Activated naive CD4-positive, alpha-beta T cell treated with anti-CD3 and anti-CD28 coated beads, Interleukin-2, amount 50 U/mL, for 24 hours (primary cell): Measurements from ENCODE around the gene CNTN2.

Experiments used
- H3K27ac Mint-ChIP-seq: one replicate; pipeline ENCODE4 v1.8.0; 2021; ENCODE audit warnings: mild to moderate bottlenecking, mixed read lengths
- H3K27me3 Mint-ChIP-seq: one replicate; pipeline ENCODE4 v1.8.0; 2021; ENCODE audit warnings: mixed read lengths
- H3K36me3 Mint-ChIP-seq: one replicate; pipeline ENCODE4 v1.8.0; 2021; ENCODE audit warnings: mixed read lengths
- H3K4me1 Mint-ChIP-seq: one replicate; pipeline ENCODE4 v1.8.0; 2021; ENCODE audit warnings: mixed read lengths
- H3K4me3 Mint-ChIP-seq: one replicate; pipeline ENCODE4 v1.8.0; 2021; ENCODE audit warnings: mild to moderate bottlenecking, mixed read lengths
- H3K9me3 Mint-ChIP-seq: one replicate; pipeline ENCODE4 v1.8.0; 2021; ENCODE audit warnings: mixed read lengths

CNTN2 gene

DNA sequence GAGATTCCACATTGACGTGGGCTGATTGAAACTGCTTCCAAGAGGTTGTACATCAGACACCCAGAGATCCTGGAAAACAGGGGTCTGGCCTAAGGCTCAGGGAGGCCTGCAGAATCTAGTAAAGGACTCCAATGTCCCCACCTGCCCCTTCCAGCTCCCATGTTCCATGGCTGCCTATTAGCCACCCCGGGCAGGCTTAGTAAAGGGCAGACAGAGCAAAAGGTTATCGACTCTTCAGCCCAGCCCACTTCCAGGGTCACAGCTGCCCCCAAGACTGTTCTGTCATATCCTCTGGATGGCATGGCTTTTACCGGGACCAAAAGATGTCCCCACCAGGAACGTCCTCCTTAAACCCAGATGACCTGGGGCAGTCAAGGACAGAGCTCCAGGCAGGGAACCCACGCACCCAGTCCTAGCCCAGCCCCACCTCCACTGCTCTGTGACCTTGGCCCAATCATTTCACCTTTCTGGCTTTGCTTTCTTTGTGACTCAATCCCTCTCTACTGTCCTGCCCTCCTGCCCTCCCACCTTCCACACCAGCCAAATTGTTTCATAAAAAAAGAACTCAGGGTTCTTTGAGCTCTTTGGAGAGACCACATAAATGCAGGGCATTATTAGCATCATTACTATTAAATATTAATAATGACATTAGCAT is 4.8 kb upstream of the CNTN2 start:
- Mint-ChIP-seq H3K4me3 (no peak overlapping the region), H3K27me3 (no peaks in the 10 kb centered on the region), H3K36me3 (peaks cover 2% of the 10 kb centered on the region), H3K27ac (no peak overlapping the region), H3K4me1 (no peaks in the 10 kb centered on the region), H3K9me3 (peaks cover 6% of the 10 kb centered on the region)

DNA sequence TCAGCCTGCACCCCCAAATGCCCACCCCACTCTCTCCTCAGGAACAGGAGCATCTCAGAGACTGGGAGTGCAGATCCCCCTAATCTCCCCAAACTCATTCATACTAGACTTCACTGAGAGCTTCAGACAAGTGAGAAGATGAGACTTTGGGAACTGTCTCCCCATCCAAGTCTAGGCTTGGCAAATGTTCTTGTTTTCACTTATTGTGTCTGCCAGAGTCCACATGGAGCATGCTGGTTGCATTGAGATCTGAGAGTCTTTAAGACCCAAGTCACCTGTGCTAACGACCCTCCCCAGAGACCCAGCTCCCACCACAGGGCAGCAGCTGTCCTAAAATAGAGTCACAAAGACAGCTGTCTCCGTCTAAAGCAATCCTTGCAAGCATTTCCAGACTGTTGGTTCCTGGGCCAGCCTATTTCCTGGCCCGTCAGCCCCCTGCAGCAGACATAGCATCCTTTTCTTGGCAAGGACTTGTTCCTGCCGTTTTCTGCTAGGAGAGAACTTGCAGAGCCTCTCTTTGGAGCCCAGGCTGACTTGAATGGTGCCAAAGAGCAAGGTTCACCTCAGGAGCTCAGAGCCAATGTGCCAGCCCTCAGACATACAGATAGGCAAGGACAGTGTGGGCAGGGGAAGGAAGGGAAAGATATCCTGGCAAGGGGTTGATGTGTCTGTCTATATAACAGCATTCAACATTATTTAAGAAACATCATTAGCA is 1.9 kb upstream of the CNTN2 start:
- no peak overlapping the region for H3K27ac Mint-ChIP-seq
- H3K27me3 Mint-ChIP-seq, result peaks cover 16% of the 10 kb centered on the region
- no peaks in the 10 kb centered on the region for H3K4me1 Mint-ChIP-seq
- H3K9me3 Mint-ChIP-seq, result peaks cover 6% of the 10 kb centered on the region
- H3K4me3 Mint-ChIP-seq, result no peak overlapping the region
- peaks cover 2% of the 10 kb centered on the region for H3K36me3 Mint-ChIP-seq

- no peaks in the 10 kb centered on the region for H3K36me3 Mint-ChIP-seq
- peaks cover under 1% of the 10 kb centered on the region for H3K9me3 Mint-ChIP-seq
- no peak overlapping the region for H3K27ac Mint-ChIP-seq
- H3K4me1 Mint-ChIP-seq, result no peaks in the 10 kb centered on the region
- peaks cover 16% of the 10 kb centered on the region for H3K27me3 Mint-ChIP-seq
- no peak overlapping the region for H3K4me3 Mint-ChIP-seq
Observed at GRCh38 chr1:205041998-205042910, 758 bp upstream of the CNTN2 start.

GRCh38 chr1:205043866-205044265 is 854 bp downstream of the CNTN2 start:
- no peaks in the 10 kb centered on the region for H3K36me3 Mint-ChIP-seq
- H3K4me3 Mint-ChIP-seq, result no peak overlapping the region
- no peaks in the 10 kb centered on the region for H3K9me3 Mint-ChIP-seq
- no peak overlapping the region for H3K27ac Mint-ChIP-seq
- peaks cover 16% of the 10 kb centered on the region for H3K27me3 Mint-ChIP-seq
- no peaks in the 10 kb centered on the region for H3K4me1 Mint-ChIP-seq

GRCh38 chr1:205044741-205045140 is 1.7 kb downstream of the CNTN2 start:
- no peaks in the 10 kb centered on the region for H3K36me3 Mint-ChIP-seq
- H3K27ac Mint-ChIP-seq, result no peak overlapping the region
- H3K9me3 Mint-ChIP-seq, result no peaks in the 10 kb centered on the region
- H3K4me3 Mint-ChIP-seq, result no peak overlapping the region
- H3K27me3 Mint-ChIP-seq, result peaks cover 16% of the 10 kb centered on the region
- no peaks in the 10 kb centered on the region for H3K4me1 Mint-ChIP-seq

- Mint-ChIP-seq H3K4me1 (no peaks in the 10 kb centered on the region), H3K27ac (no peak overlapping the region), H3K9me3 (no peaks in the 10 kb centered on the region), H3K27me3 (peaks cover 16% of the 10 kb centered on the region), H3K36me3 (no peaks in the 10 kb centered on the region), H3K4me3 (no peak overlapping the region)
Observed at GRCh38 chr1:205045146-205045545, 2.1 kb downstream of the CNTN2 start.

DNA sequence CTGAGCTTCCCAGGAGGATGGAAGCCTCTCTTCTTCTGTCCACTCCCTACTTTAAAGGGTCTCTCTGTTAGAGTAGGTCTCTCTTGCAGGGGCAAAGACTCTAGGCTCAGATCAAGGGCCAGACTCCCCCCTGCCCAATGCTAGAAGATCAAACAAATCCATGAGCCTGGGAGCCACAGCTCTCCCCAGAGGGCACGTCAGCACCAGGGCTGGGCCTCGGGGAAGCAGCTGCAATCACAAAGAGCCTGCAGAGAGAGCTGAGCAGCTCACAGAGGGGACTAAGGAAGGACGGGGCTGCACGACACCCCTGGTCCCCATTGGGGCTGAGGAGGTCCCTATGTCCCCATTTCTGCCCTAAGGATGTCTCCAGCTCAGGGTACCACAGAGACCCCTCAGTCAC is 3.9 kb downstream of the CNTN2 start:
- peaks cover 16% of the 10 kb centered on the region for H3K27me3 Mint-ChIP-seq

DNA sequence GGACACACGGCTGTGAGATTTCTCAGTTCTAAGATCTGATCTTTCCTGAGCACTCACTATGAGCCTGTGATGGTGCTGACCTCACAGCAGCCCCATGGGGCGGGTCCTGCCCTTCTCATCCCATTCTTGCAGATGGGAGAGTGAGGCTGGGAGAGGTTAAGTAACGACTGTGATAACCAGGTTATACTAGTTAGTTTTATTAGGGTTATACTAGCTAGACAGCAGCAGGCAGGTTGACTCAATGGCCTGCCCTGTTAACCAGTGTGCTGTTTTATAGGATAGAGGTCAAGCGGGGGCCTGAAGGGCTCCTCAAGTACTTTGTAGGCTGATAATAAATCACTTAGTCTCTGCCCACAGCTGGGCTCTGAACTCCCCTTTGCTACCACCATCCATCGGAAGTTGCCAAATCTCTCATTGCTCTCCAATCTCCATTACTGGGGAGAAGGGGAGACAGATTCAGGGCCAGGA is 4.8 kb downstream of the CNTN2 start:
- Mint-ChIP-seq H3K27me3 (peaks cover 16% of the 10 kb centered on the region), H3K36me3 (no peaks in the 10 kb centered on the region), H3K27ac (no peak overlapping the region), H3K4me1 (no peaks in the 10 kb centered on the region), H3K4me3 (no peak overlapping the region), H3K9me3 (no peaks in the 10 kb centered on the region)

More for the DNA sequence above, 3.9 kb downstream of the CNTN2 start:
- no peak overlapping the region for H3K27ac Mint-ChIP-seq
- H3K36me3 Mint-ChIP-seq, result no peaks in the 10 kb centered on the region
- H3K9me3 Mint-ChIP-seq, result no peaks in the 10 kb centered on the region
- no peaks in the 10 kb centered on the region for H3K4me1 Mint-ChIP-seq
- no peak overlapping the region for H3K4me3 Mint-ChIP-seq

DNA sequence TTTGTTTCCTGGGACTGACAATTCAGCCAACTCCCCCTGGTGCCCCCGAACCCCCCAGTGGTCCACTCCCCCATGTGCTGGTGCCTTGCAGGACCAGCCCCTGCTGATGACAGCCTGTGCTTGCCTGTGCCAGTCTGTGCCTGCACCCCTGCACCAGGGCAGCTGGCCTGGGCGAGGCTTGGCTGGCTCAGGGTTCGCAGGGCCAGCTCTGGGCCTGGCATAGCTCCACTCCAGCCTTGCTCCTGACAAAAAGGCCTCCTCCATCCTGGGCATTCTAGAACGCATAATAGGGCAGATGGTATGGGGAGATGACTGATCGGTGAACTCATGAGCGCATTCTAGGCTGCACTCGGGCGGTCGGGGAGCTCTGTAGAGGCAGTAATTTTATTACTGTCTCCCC is 5.4 kb downstream of the CNTN2 start:
- Mint-ChIP-seq H3K27ac (no peak overlapping the region), H3K27me3 (peaks cover 16% of the 10 kb centered on the region)

DNA sequence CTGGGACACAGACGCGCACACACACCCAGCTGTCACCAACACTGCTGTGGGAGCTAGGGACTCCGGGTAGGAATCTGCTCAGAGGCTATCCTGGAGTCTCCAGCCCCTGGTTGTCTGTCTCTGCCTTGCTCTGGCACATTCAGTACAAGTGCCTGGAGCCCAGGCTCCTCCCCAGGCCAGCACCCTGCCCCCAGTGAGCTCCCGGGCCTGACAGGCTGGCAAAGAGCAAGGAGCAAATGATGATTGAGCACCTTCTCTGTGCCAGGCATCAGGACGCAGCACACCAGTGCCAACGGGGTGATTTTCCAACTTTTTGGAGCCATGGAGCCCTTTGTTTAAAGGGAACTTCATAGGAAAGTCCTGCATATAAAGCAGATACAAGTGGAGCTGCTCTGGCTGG is 6.5 kb downstream of the CNTN2 start:
- Mint-ChIP-seq H3K4me1 (no peaks in the 10 kb centered on the region), H3K27ac (no peak overlapping the region), H3K36me3 (no peaks in the 10 kb centered on the region), H3K27me3 (peaks cover 13% of the 10 kb centered on the region), H3K9me3 (no peaks in the 10 kb centered on the region), H3K4me3 (no peak overlapping the region)

More for the DNA sequence above, 5.4 kb downstream of the CNTN2 start:
- no peaks in the 10 kb centered on the region for H3K9me3 Mint-ChIP-seq
- H3K36me3 Mint-ChIP-seq, result no peaks in the 10 kb centered on the region
- H3K4me1 Mint-ChIP-seq, result no peaks in the 10 kb centered on the region
- no peak overlapping the region for H3K4me3 Mint-ChIP-seq

DNA sequence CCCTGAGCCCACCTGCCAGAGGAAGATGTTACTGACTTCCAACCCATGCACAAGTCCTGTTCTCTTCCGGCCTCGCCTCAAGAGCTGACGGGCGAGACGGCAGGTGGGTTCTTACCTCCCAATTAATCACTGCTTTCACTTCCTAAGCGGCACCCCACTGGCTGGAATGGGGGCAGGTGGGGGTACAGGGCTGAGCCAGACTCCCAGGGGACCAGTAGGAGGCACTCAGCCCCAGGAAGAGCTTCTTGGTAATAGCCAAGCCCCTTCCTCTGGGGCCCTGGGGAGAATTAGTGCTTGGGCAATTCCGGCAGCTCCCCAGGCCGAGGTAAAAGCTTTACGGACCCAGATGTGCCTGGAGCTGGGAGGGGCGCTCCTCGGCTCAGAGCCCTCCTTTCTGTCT is 9.7 kb downstream of the CNTN2 start:
- no peaks in the 10 kb centered on the region for H3K36me3 Mint-ChIP-seq
- no peaks in the 10 kb centered on the region for H3K27me3 Mint-ChIP-seq
- no peak overlapping the region for H3K27ac Mint-ChIP-seq
- no peaks in the 10 kb centered on the region for H3K9me3 Mint-ChIP-seq
- H3K4me1 Mint-ChIP-seq, result no peaks in the 10 kb centered on the region
- H3K4me3 Mint-ChIP-seq, result no peak overlapping the region

DNA sequence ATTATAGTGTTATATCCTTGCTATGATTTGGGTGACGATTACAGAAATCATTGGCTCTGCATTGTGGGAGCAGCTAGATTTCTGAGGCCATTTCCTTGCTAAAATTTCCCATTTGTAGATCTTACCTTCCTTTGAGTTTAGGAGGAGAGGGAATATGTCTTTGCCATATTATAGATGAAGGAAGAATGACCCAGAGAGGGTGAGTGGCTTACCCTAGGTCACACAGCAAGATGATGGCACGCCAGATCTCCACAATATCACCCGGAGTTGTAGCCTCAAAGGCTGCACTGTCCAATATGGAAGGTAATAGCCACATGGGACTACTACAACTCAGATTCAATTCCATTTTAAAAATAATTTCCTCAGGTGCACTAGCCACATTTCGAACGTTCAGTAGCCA is 10.3 kb downstream of the CNTN2 start:
- H3K27me3 Mint-ChIP-seq, result no peaks in the 10 kb centered on the region
- H3K4me1 Mint-ChIP-seq, result no peaks in the 10 kb centered on the region
- H3K27ac Mint-ChIP-seq, result no peak overlapping the region
- no peaks in the 10 kb centered on the region for H3K9me3 Mint-ChIP-seq
- H3K4me3 Mint-ChIP-seq, result no peak overlapping the region
- no peaks in the 10 kb centered on the region for H3K36me3 Mint-ChIP-seq

DNA sequence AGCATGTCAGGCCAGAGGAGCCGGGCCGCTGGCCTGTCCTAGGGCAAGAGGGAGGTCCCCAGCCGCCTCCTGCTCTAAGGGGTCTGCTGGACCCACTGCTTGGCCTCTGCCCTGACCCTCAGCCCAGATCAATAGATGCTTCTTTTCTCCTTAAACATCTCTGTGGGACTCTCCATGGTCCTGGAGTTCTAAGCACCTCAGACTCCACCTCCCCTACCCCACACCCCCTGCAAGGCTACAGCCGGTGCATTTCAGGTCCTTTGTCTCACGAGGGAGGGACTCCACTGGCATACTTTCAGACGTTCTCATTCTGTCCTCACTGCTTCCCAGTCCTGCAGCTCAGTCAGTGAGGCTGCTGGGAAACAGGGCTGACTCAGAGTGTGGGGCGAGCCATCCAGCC is 11.0 kb downstream of the CNTN2 start:
- Mint-ChIP-seq H3K27ac (no peak overlapping the region), H3K4me1 (no peaks in the 10 kb centered on the region), H3K36me3 (no peaks in the 10 kb centered on the region), H3K9me3 (no peaks in the 10 kb centered on the region), H3K27me3 (no peaks in the 10 kb centered on the region), H3K4me3 (no peak overlapping the region)

DNA sequence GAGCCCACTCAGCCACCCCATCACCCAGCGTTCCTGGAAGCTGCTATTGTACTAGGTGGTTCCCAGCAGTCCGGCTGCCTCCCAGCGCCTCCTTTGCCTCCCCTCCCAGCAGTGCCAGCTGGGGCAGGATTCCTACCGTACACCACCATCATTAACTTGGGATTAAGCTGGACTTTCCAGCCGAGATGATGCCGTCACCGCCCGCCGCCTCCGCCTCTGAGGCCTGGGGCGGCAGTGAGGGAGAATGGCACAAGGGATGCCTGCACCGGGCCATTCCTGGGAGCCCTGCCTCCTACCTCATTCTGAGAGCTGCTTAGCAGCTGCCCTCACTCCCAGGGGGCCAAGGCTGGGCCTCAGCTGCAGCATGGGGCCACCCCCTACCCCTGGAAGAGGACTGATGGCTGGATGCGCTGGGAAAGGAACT is 13.2 kb downstream of the CNTN2 start:
- Mint-ChIP-seq H3K9me3 (no peaks in the 10 kb centered on the region), H3K4me1 (no peaks in the 10 kb centered on the region), H3K27ac (no peak overlapping the region), H3K36me3 (no peaks in the 10 kb centered on the region), H3K27me3 (no peaks in the 10 kb centered on the region), H3K4me3 (no peak overlapping the region)

- Mint-ChIP-seq H3K9me3 (no peaks in the 10 kb centered on the region), H3K4me3 (no peak overlapping the region), H3K27ac (no peak overlapping the region), H3K4me1 (no peaks in the 10 kb centered on the region), H3K27me3 (no peaks in the 10 kb centered on the region), H3K36me3 (no peaks in the 10 kb centered on the region)
Observed at GRCh38 chr1:205056956-205057568, 14.1 kb downstream of the CNTN2 start.
